ENCODE measurements around the gene KLHL25.
"Not testable (repeated sequence)": the region's sequence is repeated elsewhere in the genome, so short reads cannot be mapped to it uniquely, and the experiment has no call there.

KLHL25 gene

GRCh38 chr15:85837011-85837433 lies 42.3 kb upstream of the KLHL25 start:
- TF ChIP-seq CTCF (IDR thresholded peaks at IDR 0.05; ENCODE audit: extremely low read depth, insufficient read depth, missing control alignments): no peak
- no peak for DNase-seq (ENCODE audit: low spot score)
- in situ Hi-C loops (cut with MboI; ENCODE audit: low pct_unique_long_range_greater_than_20kb, low sequenced_read_pairs, unreplicated experiment): loop anchor here (10.0 to 25.0 kb wide), 4 partner anchors 102 to 550 kb away; no protein-coding TSS in a partner anchor

- DNase-seq (ENCODE audit: low spot score): no peak
- no peak for TF ChIP-seq CTCF (IDR thresholded peaks at IDR 0.05; ENCODE audit: extremely low read depth, insufficient read depth, missing control alignments)
- in situ Hi-C loops (cut with MboI; ENCODE audit: low pct_unique_long_range_greater_than_20kb, low sequenced_read_pairs, unreplicated experiment): loop anchor here (10.0 to 25.0 kb wide), 4 partner anchors 100 to 547 kb away; no protein-coding TSS in a partner anchor
Measured at GRCh38 chr15:85834651-85835050, 39.9 kb upstream of the KLHL25 start.

GRCh38 chr15:85832394-85832793 lies 37.7 kb upstream of the KLHL25 start:
- in situ Hi-C loops (cut with MboI; ENCODE audit: low pct_unique_long_range_greater_than_20kb, low sequenced_read_pairs, unreplicated experiment): loop anchor here (10.0 to 25.0 kb wide), 4 partner anchors 98 to 545 kb away; no protein-coding TSS in a partner anchor
- DNase-seq (ENCODE audit: low spot score): no peak
- no peak for TF ChIP-seq CTCF (IDR thresholded peaks at IDR 0.05; ENCODE audit: extremely low read depth, insufficient read depth, missing control alignments)

- DNase-seq (ENCODE audit: low spot score): no peak
- in situ Hi-C loops (cut with MboI; ENCODE audit: low pct_unique_long_range_greater_than_20kb, low sequenced_read_pairs, unreplicated experiment): loop anchor here (10.0 to 25.0 kb wide), 4 partner anchors 97 to 544 kb away; no protein-coding TSS in a partner anchor
- TF ChIP-seq CTCF (IDR thresholded peaks at IDR 0.05; ENCODE audit: extremely low read depth, insufficient read depth, missing control alignments): peak; percentile 65
Measured at GRCh38 chr15:85831415-85832113, 36.8 kb upstream of the KLHL25 start.

GRCh38 chr15:85829754-85830153 lies 35.0 kb upstream of the KLHL25 start:
- not testable (repeated sequence) for DNase-seq (ENCODE audit: low spot score)
- in situ Hi-C loops (cut with MboI; ENCODE audit: low pct_unique_long_range_greater_than_20kb, low sequenced_read_pairs, unreplicated experiment): loop anchor here (10.0 to 25.0 kb wide), 4 partner anchors 95 to 542 kb away; no protein-coding TSS in a partner anchor

- in situ Hi-C loops (cut with MboI; ENCODE audit: low pct_unique_long_range_greater_than_20kb, low sequenced_read_pairs, unreplicated experiment): loop anchor here (25.0 kb wide), 3 partner anchors 217 to 542 kb away; no protein-coding TSS in a partner anchor
Measured at GRCh38 chr15:85828874-85829273, 34.1 kb upstream of the KLHL25 start.

More at GRCh38 chr15:85828874-85829273, 34.1 kb upstream of the KLHL25 start:
- DNase-seq (ENCODE audit: low spot score): no peak
- TF ChIP-seq CTCF (IDR thresholded peaks at IDR 0.05; ENCODE audit: extremely low read depth, insufficient read depth, missing control alignments): no peak

All from GM13977 (cell line).